B cell (primary cell): ENCODE results near the gene CELF2. TPM values are rescaled to one million over a fixed set of nuclear protein-coding genes. Genes with fewer than 3 reads are reported as not detected.
A peak's percentile ranks its signal among the peaks of the same experiment; 100 is the strongest.

ENCODE experiments used
- ATAC-seq: fragments of 200-7000 bp; cut with Tn5 transposase; one replicate; pipeline ENCODE4 v1.10.0; 2021; ENCODE audit warnings: low read depth, mild to moderate bottlenecking, moderate number of reproducible peaks, moderate library complexity
- CTCF ChIA-PET: fragments of 350-600 bp; sonication (Branson Sonifier 250); formaldehyde crosslinking; loops from one replicate; lab custom pipeline; 2021; ENCODE audit warnings: antibody characterized with exemption, inconsistent platforms; lab: Charles Lee
- POLR2A ChIA-PET: fragments of 350-600 bp; sonication (Branson Sonifier 250); formaldehyde crosslinking; loops from one replicate; lab custom pipeline; 2021; ENCODE audit warnings: antibody characterized with exemption; lab: Charles Lee
- DNase-seq: peaks from one replicate; pipeline ENCODE4 v3.0.0; 2013
- H2AFZ ChIP-seq: 2 replicates; pipeline ENCODE4 v1.6.1; 2012; ENCODE audit warnings: mild to moderate bottlenecking, low read depth, low read length; ENCODE audit not compliant: insufficient read depth, poor library complexity, severe bottlenecking
- H3K27ac ChIP-seq, 2 donors: 1 replicate in 1 of 2; 2 replicates in 1 of 2; pipeline ENCODE4 v1.5.1; 2012 to 2013; ENCODE audit warnings: low read length in 2 of 2, mild to moderate bottlenecking in 2 of 2, moderate library complexity in 1 of 2
- H3K27me3 ChIP-seq, 4 experiments: fragments of 200-600 bp in 1 of 4; sonication (generic) in 1 of 4; replicated peaks in 1 of 4; 1 replicate in 2 of 4; 2 replicates in 2 of 4; pipeline versions ENCODE4 v1.6.1 to v1.7.0; 2013 to 2016; ENCODE audit warnings: low read length in 3 of 4, mild to moderate bottlenecking in 2 of 4, mixed read lengths in 1 of 4, moderate library complexity in 1 of 4; ENCODE audit not compliant: insufficient read depth in 4 of 4, control insufficient read depth in 3 of 4; ENCODE audit errors: control extremely low read depth in 1 of 4
- H3K36me3 ChIP-seq, 2 experiments: replicated peaks in 1 of 2; 1 replicate in 1 of 2; 2 replicates in 1 of 2; pipeline versions ENCODE4 v1.6.1 to v1.7.1; 2013; ENCODE audit warnings: low read length in 1 of 2; ENCODE audit not compliant: insufficient read depth in 2 of 2, control insufficient read depth in 1 of 2; ENCODE audit errors: control extremely low read depth in 1 of 2, extremely low read depth in 1 of 2
- H3K4me1 ChIP-seq, 2 donors: fragments of 200-600 bp in 1 of 2; sonication (generic) in 1 of 2; 1 replicate in 1 of 2; 2 replicates in 1 of 2; pipeline versions ENCODE4 v1.5.1 to v1.6.1; 2013 to 2017; ENCODE audit warnings: low read length in 2 of 2; ENCODE audit not compliant: control insufficient read depth in 2 of 2, insufficient read depth in 2 of 2
- H3K4me2 ChIP-seq: replicated peaks from 2 replicates; pipeline ENCODE3; 2012; ENCODE audit warnings: mild to moderate bottlenecking, low read depth, low read length; ENCODE audit not compliant: poor library complexity, severe bottlenecking
- H3K4me3 ChIP-seq, 5 experiments: fragments of 200-600 bp in 1 of 5; sonication (generic) in 1 of 5; 1 replicate in 3 of 5; 2 replicates in 2 of 5; pipeline versions ENCODE4 v1.5.1 to v1.7.0; 2011 to 2016; ENCODE audit warnings: low read length in 4 of 5, mild to moderate bottlenecking in 4 of 5, low read depth in 2 of 5, control low read depth in 1 of 5, moderate library complexity in 1 of 5; ENCODE audit not compliant: insufficient read depth in 1 of 5; ENCODE audit errors: control extremely low read depth in 1 of 5, extremely low read depth in 1 of 5
- H3K79me2 ChIP-seq: fragments of 200-600 bp; sonication (generic); one replicate; pipeline ENCODE4 v1.6.0; 2016; ENCODE audit warnings: low read length; ENCODE audit not compliant: control insufficient read depth, insufficient read depth
- H3K9ac ChIP-seq: fragments of 200-600 bp; sonication (generic); 2 replicates; pipeline ENCODE4 v1.6.1; 2017; ENCODE audit warnings: mild to moderate bottlenecking, low read length, moderate library complexity
- H3K9me3 ChIP-seq, 3 donors: one replicate each; pipeline versions ENCODE4 v1.6.1 to v1.7.1; 2013; ENCODE audit warnings: low read length in 2 of 3; ENCODE audit not compliant: control insufficient read depth in 2 of 3, insufficient read depth in 1 of 3; ENCODE audit errors: control extremely low read depth in 1 of 3
- H4K20me1 ChIP-seq: 2 replicates; pipeline ENCODE4 v1.6.0; 2012; ENCODE audit warnings: mild to moderate bottlenecking, low read length; ENCODE audit not compliant: insufficient read depth, control insufficient read depth, poor library complexity, severe bottlenecking
- H3K27ac Mint-ChIP-seq: one replicate; pipeline ENCODE4 v1.8.0; 2021; ENCODE audit warnings: mixed read lengths
- H3K27me3 Mint-ChIP-seq: one replicate; pipeline ENCODE4 v1.8.0; 2021; ENCODE audit warnings: mixed read lengths
- H3K4me1 Mint-ChIP-seq: one replicate; pipeline ENCODE4 v1.8.0; 2021; ENCODE audit warnings: mixed read lengths
- H3K4me3 Mint-ChIP-seq: one replicate; pipeline ENCODE4 v1.8.0; 2021; ENCODE audit warnings: mixed read lengths
- H3K9me3 Mint-ChIP-seq: one replicate; pipeline ENCODE4 v1.8.0; 2022; ENCODE audit warnings: mixed read lengths; ENCODE audit not compliant: insufficient read depth
- CTCF ChIP-seq: fragments of 200-600 bp; IDR thresholded peaks from one replicate; pipeline ENCODE4 v1.8.0; 2022; ENCODE audit warnings: antibody characterized with exemption, mild to moderate bottlenecking
- EZH2 ChIP-seq: IDR thresholded peaks from 2 replicates; pipeline ENCODE4 v1.6.1; 2012; ENCODE audit warnings: borderline replicate concordance, low read depth, mild to moderate bottlenecking, moderate library complexity, low read length; ENCODE audit not compliant: insufficient read depth, poor library complexity, severe bottlenecking
- WGBS: methylation state at CpG from one replicate; pipeline ENCODE4 v1.1.5; 2013; ENCODE audit warnings: missing lambda C conversion rate; ENCODE audit not compliant: insufficient coverage; 5-methylcytosine and 5-hydroxymethylcytosine counted together
- intact Hi-C: fragments of 100-400 bp; cut with micrococcal nuclease; formaldehyde crosslinking; loops from one replicate; pipeline ENCODE4 v1.10.0; 2022
- polyA plus RNA-seq: library from polyadenylated mRNA; depleted of rRNA; stranded (reverse); fragments of >200 nt; gene quantifications from 2 replicates; pipeline ENCODE4 v1.2.3, GENCODE V29; 2012
- total RNA-seq, 2 donors: library from RNA; stranded (reverse); fragments of 120-200 nt in 1 of 2; gene quantifications; 1 replicate in 1 of 2; 2 replicates in 1 of 2; pipeline versions ENCODE4 v1.2.3 to v1.2.4, GENCODE V29; 2013 to 2022

CELF2 gene
- total and polyA plus RNA-seq, 2 donors (not counting 1 experiment from before 2014, with no cell fraction given) = 59.5 to 112 TPM

- TF ChIP-seq EZH2 (no peak), CTCF (no peak)
- DNase-seq (no peak), ATAC-seq (no peak)
- H3K4me2 ChIP-seq = peak overlapping the region; percentile 47
- no peak overlapping the region for H3K27ac ChIP-seq
- no peak overlapping the region for H3K9ac ChIP-seq
- H3K9me3 ChIP-seq = no peaks in the 10 kb centered on the region
- WGBS = 83% methylated on average over 1 of the region's 2 CpGs
- H3K79me2 ChIP-seq = peaks cover 82% of the 10 kb centered on the region
- Mint-ChIP-seq H3K27me3 (no peaks in the 10 kb centered on the region), H3K4me1 (peaks cover 86% of the 10 kb centered on the region), H3K4me3 (no peak overlapping the region), H3K9me3 (no peaks in the 10 kb centered on the region), H3K27ac (no peak overlapping the region)
- ChIA-PET CTCF (interaction anchor here (1.1 to 1.8 kb wide), 2 partner anchors 20 to 43 kb away, joined by 3 to 4 read pairs; no protein-coding TSS in a partner anchor), POLR2A (interaction anchor here (1.1 kb wide), 1 partner anchor 9 kb away, joined by 3 read pairs; no protein-coding TSS in a partner anchor)
- H2AFZ ChIP-seq = no peak overlapping the region
- no peak overlapping the region for H3K4me3 ChIP-seq
- no peaks in the 10 kb centered on the region for H3K27me3 ChIP-seq
- H3K4me1 ChIP-seq = peaks cover 69 to 74% of the 10 kb centered on the region in 2 donors
- H4K20me1 ChIP-seq = no peaks in the 10 kb centered on the region
- intact Hi-C loops = loop anchor here (1.0 kb wide), 1 partner anchor 10 kb away; no protein-coding TSS in a partner anchor
- H3K36me3 ChIP-seq = no peaks in the 10 kb centered on the region
Measured at GRCh38 chr10:11153766-11154165, 136.1 kb downstream of the CELF2 start.

GRCh38 chr10:11154333-11154732 is 136.7 kb downstream of the CELF2 start:
- intact Hi-C loops = loop anchor here (1.0 kb wide), 1 partner anchor 9 kb away; no protein-coding TSS in a partner anchor
- no peaks in the 10 kb centered on the region for H3K9me3 Mint-ChIP-seq
- H3K27ac Mint-ChIP-seq = peak overlapping the region; percentile 16
- no peaks in the 10 kb centered on the region for H3K27me3 Mint-ChIP-seq
- Histone ChIP-seq H3K4me3 (no peak overlapping the region), H2AFZ (no peak overlapping the region), H3K4me1 (peaks cover 69 to 71% of the 10 kb centered on the region in 2 donors), H3K27me3 (no peaks in the 10 kb centered on the region), H3K9ac (no peak overlapping the region), H3K9me3 (no peaks in the 10 kb centered on the region), H3K4me2 (peak overlapping the region; percentile 47), H3K79me2 (peaks cover 84% of the 10 kb centered on the region), H3K36me3 (no peaks in the 10 kb centered on the region), H3K27ac (no peak overlapping the region), H4K20me1 (no peaks in the 10 kb centered on the region)
- ATAC-seq = peak; percentile 54
- no peak for TF ChIP-seq CTCF
- TF ChIP-seq EZH2 = no peak
- DNase-seq = peak; percentile 42
- CTCF ChIA-PET = interaction anchor here (1.0 to 1.8 kb wide), 3 partner anchors 9 to 44 kb away, joined by 4 read pairs; no protein-coding TSS in a partner anchor
- H3K4me1 Mint-ChIP-seq = peaks cover 85% of the 10 kb centered on the region
- peak overlapping the region; percentile 52 for H3K4me3 Mint-ChIP-seq
- POLR2A ChIA-PET = interaction anchor here (0.5 kb wide), 1 partner anchor 525 kb away, joined by 3 read pairs; no protein-coding TSS in a partner anchor
- 7% methylated on average over 3 of the region's 4 CpGs for WGBS
